Neuronal stem cell (in vitro differentiated cells): ENCODE measurements around the gene ZNF319.

ENCODE experiments used
- DNase-seq: peaks from one replicate; pipeline ENCODE4 v3.0.0-alpha.2; 2013; ENCODE audit warnings: low spot score
- H2AFZ ChIP-seq: one replicate; pipeline ENCODE4 v1.6.1; 2013; ENCODE audit warnings: mild to moderate bottlenecking, low read length, inconsistent platforms
- H2AK5ac ChIP-seq: 2 replicates; pipeline ENCODE4 v1.6.1; 2013; ENCODE audit warnings: low read depth, mild to moderate bottlenecking, inconsistent platforms, low read length, moderate library complexity, mixed read lengths
- H2BK120ac ChIP-seq: 2 replicates; pipeline ENCODE4 v1.6.1; 2013; ENCODE audit warnings: low read depth, mild to moderate bottlenecking, inconsistent platforms, low read length, moderate library complexity, mixed read lengths
- H2BK12ac ChIP-seq: one replicate; pipeline ENCODE4 v1.6.1; 2013; ENCODE audit warnings: low read length, inconsistent platforms
- H2BK15ac ChIP-seq: 2 replicates; pipeline ENCODE4 v1.6.1; 2013; ENCODE audit warnings: mild to moderate bottlenecking, low read length, inconsistent platforms, mixed read lengths
- H2BK5ac ChIP-seq: one replicate; pipeline ENCODE4 v1.6.1; 2013; ENCODE audit warnings: inconsistent platforms, mild to moderate bottlenecking, low read length, moderate library complexity
- H3K14ac ChIP-seq: one replicate; pipeline ENCODE4 v1.6.1; 2013; ENCODE audit warnings: low read length, inconsistent platforms
- H3K18ac ChIP-seq: 2 replicates; pipeline ENCODE4 v1.6.1; 2013; ENCODE audit warnings: low read length, inconsistent platforms
- H3K23ac ChIP-seq: 2 replicates; pipeline ENCODE4 v1.6.1; 2013; ENCODE audit warnings: low read depth, mild to moderate bottlenecking, mixed read lengths, low read length, inconsistent platforms; ENCODE audit not compliant: poor library complexity
- H3K27ac ChIP-seq: replicated peaks from 3 replicates; pipeline ENCODE4 v1.5.1; 2013; ENCODE audit warnings: low read length, inconsistent platforms
- H3K27me3 ChIP-seq, 3 experiments: 2 replicates each; pipeline ENCODE4 v1.6.1; 2013; ENCODE audit warnings: low read length in 3 of 3, mild to moderate bottlenecking in 2 of 3, inconsistent platforms in 1 of 3, low read depth in 1 of 3, mixed read lengths in 1 of 3, moderate library complexity in 1 of 3; ENCODE audit not compliant: control insufficient read depth in 3 of 3, insufficient read depth in 3 of 3
- H3K36me3 ChIP-seq, 2 donors: replicated peaks in 1 of 2; 2 replicates each; pipeline ENCODE4 v1.6.1; 2013; ENCODE audit warnings: low read length in 2 of 2; ENCODE audit not compliant: control insufficient read depth in 2 of 2, insufficient read depth in 2 of 2
- H3K4ac ChIP-seq: 2 replicates; pipeline ENCODE4 v1.6.1; 2013; ENCODE audit warnings: inconsistent platforms, mild to moderate bottlenecking, low read length, moderate library complexity
- H3K4me1 ChIP-seq, 2 donors: 1 replicate in 1 of 2; 2 replicates in 1 of 2; pipeline ENCODE4 v1.6.1; 2013; ENCODE audit warnings: low read length in 2 of 2, low read depth in 1 of 2; ENCODE audit not compliant: control insufficient read depth in 2 of 2, insufficient read depth in 1 of 2
- H3K4me2 ChIP-seq: one replicate; pipeline ENCODE4 v1.6.1; 2013; ENCODE audit warnings: mild to moderate bottlenecking, low read length, inconsistent platforms; ENCODE audit not compliant: insufficient read depth, poor library complexity, severe bottlenecking
- H3K4me3 ChIP-seq, 2 donors: 2 replicates each; pipeline ENCODE4 v1.5.1; 2013; ENCODE audit warnings: low read length in 2 of 2, mild to moderate bottlenecking in 2 of 2, inconsistent platforms in 1 of 2, moderate library complexity in 1 of 2
- H3K79me1 ChIP-seq: one replicate; pipeline ENCODE4 v1.6.1; 2013; ENCODE audit warnings: low read depth, mild to moderate bottlenecking, inconsistent platforms, low read length, moderate library complexity
- H3K9ac ChIP-seq: one replicate; pipeline ENCODE4 v1.6.1; 2013; ENCODE audit warnings: mild to moderate bottlenecking, low read depth, low read length, inconsistent platforms; ENCODE audit not compliant: poor library complexity
- H3K9me3 ChIP-seq, 2 donors: replicated peaks in 1 of 2; 2 replicates each; pipeline versions ENCODE3 to v1.6.1; 2013; ENCODE audit warnings: low read length in 2 of 2, mild to moderate bottlenecking in 2 of 2, inconsistent platforms in 1 of 2, low read depth in 1 of 2, mixed read lengths in 1 of 2, moderate library complexity in 1 of 2; ENCODE audit not compliant: control insufficient read depth in 2 of 2, insufficient read depth in 1 of 2
- H4K8ac ChIP-seq: one replicate; pipeline ENCODE4 v1.6.1; 2013; ENCODE audit warnings: low read depth, mild to moderate bottlenecking, inconsistent platforms, low read length, moderate library complexity
- H4K91ac ChIP-seq: one replicate; pipeline ENCODE4 v1.6.1; 2013; ENCODE audit warnings: low read length, low read depth, mild to moderate bottlenecking, inconsistent platforms; ENCODE audit not compliant: poor library complexity
- WGBS, 2 donors: extraction: QIAGEN DNeasy Blood & Tissue Kit; methylation state at CpG; one replicate each; pipeline ENCODE4 v1.1.7; 2013; ENCODE audit warnings: missing lambda C conversion rate in 2 of 2, mixed read lengths in 1 of 2; ENCODE audit not compliant: insufficient read length in 2 of 2, insufficient replicate concordance in 1 of 2; ENCODE audit errors: extremely low coverage in 2 of 2; 5-methylcytosine and 5-hydroxymethylcytosine counted together

The ZNF319 gene

GRCh38 chr16:57999366-57999970 lies 1.0 kb downstream of the ZNF319 start:
- Histone ChIP-seq H4K8ac (no peak overlapping the region), H3K79me1 (peaks cover 4% of the 10 kb centered on the region), H3K14ac (no peak overlapping the region), H3K36me3 (peaks cover 16 to 52% of the 10 kb centered on the region in 2 donors), H3K4me3 (peak overlapping the region; percentile 72 to 89), H3K9ac (peak overlapping the region; percentile 66), H2AK5ac (peak overlapping the region; percentile 5), H3K9me3 (no peaks in the 10 kb centered on the region), H2BK15ac (no peak overlapping the region), H3K27me3 (no peaks in the 10 kb centered on the region), H2AFZ (peak overlapping the region; percentile 96), H3K27ac (no peak overlapping the region), H3K4me2 (peak overlapping the region; percentile 79), H2BK12ac (no peak overlapping the region), H3K18ac (peak overlapping the region; percentile 1), H3K4me1 (peaks cover 7 to 12% of the 10 kb centered on the region in 2 donors), H3K23ac (peak overlapping the region; percentile 12), H4K91ac (no peak overlapping the region), H2BK5ac (no peak overlapping the region), H2BK120ac (no peak overlapping the region), H3K4ac (no peak overlapping the region)
- no peak for DNase-seq
- no CpG with 5 or more reads among the region's 6 CpGs for WGBS, 2 donors

GRCh38 chr16:57998992-57999365 lies 1.5 kb downstream of the ZNF319 start:
- H3K27me3 ChIP-seq = no peaks in the 10 kb centered on the region
- H2AFZ ChIP-seq = no peak overlapping the region
- WGBS, 2 donors = no CpG with 5 or more reads among the region's 3 CpGs
- H2BK12ac ChIP-seq = no peak overlapping the region
- no peak overlapping the region for H3K18ac ChIP-seq
- no peak overlapping the region for H4K8ac ChIP-seq
- H3K4ac ChIP-seq = no peak overlapping the region
- H3K4me1 ChIP-seq = peaks cover 7 to 12% of the 10 kb centered on the region in 2 donors
- H2BK15ac ChIP-seq = no peak overlapping the region
- H3K9ac ChIP-seq = no peak overlapping the region
- H3K79me1 ChIP-seq = peaks cover 4% of the 10 kb centered on the region
- peak overlapping the region; percentile 19 for H3K4me2 ChIP-seq
- H2BK120ac ChIP-seq = no peak overlapping the region
- H3K9me3 ChIP-seq = no peaks in the 10 kb centered on the region
- peaks cover 20 to 57% of the 10 kb centered on the region in 2 donors for H3K36me3 ChIP-seq
- no peak overlapping the region for H2AK5ac ChIP-seq
- peak overlapping the region in 1 of 2 donors; percentile 72 for H3K4me3 ChIP-seq
- H4K91ac ChIP-seq = no peak overlapping the region
- H3K23ac ChIP-seq = no peak overlapping the region
- no peak for DNase-seq
- no peak overlapping the region for H3K27ac ChIP-seq
- no peak overlapping the region for H2BK5ac ChIP-seq
- no peak overlapping the region for H3K14ac ChIP-seq

- no peak overlapping the region for H2BK5ac ChIP-seq
- H3K36me3 ChIP-seq = peaks cover 22 to 58% of the 10 kb centered on the region in 2 donors
- WGBS, 2 donors = no CpG with 5 or more reads among the region's 8 CpGs
- H2AK5ac ChIP-seq = no peak overlapping the region
- H3K4me3 ChIP-seq = no peak overlapping the region
- H2BK15ac ChIP-seq = no peak overlapping the region
- no peak overlapping the region for H4K91ac ChIP-seq
- no peak overlapping the region for H3K27ac ChIP-seq
- peaks cover 4% of the 10 kb centered on the region for H3K79me1 ChIP-seq
- no peak overlapping the region for H3K18ac ChIP-seq
- H2BK12ac ChIP-seq = no peak overlapping the region
- no peak overlapping the region for H3K4me2 ChIP-seq
- H3K27me3 ChIP-seq = no peaks in the 10 kb centered on the region
- no peak overlapping the region for H3K23ac ChIP-seq
- no peak for DNase-seq
- H3K9me3 ChIP-seq = no peaks in the 10 kb centered on the region
- H2AFZ ChIP-seq = no peak overlapping the region
- no peak overlapping the region for H3K4ac ChIP-seq
- H4K8ac ChIP-seq = no peak overlapping the region
- H3K9ac ChIP-seq = no peak overlapping the region
- no peak overlapping the region for H2BK120ac ChIP-seq
- H3K4me1 ChIP-seq = peaks cover 7 to 12% of the 10 kb centered on the region in 2 donors
- H3K14ac ChIP-seq = no peak overlapping the region
Observed at GRCh38 chr16:57998486-57998885, 2.0 kb downstream of the ZNF319 start.

- H3K4me3 ChIP-seq = peak overlapping the region in 1 of 2 donors; percentile 15
Observed at GRCh38 chr16:57997528-57998265, 2.8 kb downstream of the ZNF319 start.

More at GRCh38 chr16:57997528-57998265, 2.8 kb downstream of the ZNF319 start:
- Histone ChIP-seq H3K4me2 (no peak overlapping the region), H4K91ac (no peak overlapping the region), H3K27me3 (no peaks in the 10 kb centered on the region), H3K9me3 (no peaks in the 10 kb centered on the region), H3K79me1 (peaks cover 4% of the 10 kb centered on the region), H3K14ac (no peak overlapping the region), H3K18ac (no peak overlapping the region), H2BK5ac (no peak overlapping the region), H2BK120ac (no peak overlapping the region), H2BK12ac (no peak overlapping the region), H3K4me1 (peaks cover 7 to 12% of the 10 kb centered on the region in 2 donors), H3K23ac (no peak overlapping the region), H3K36me3 (peaks cover 20 to 50% of the 10 kb centered on the region in 2 donors), H3K4ac (no peak overlapping the region), H4K8ac (no peak overlapping the region), H2BK15ac (no peak overlapping the region), H3K27ac (no peak overlapping the region), H2AFZ (no peak overlapping the region), H3K9ac (no peak overlapping the region), H2AK5ac (no peak overlapping the region)
- DNase-seq = no peak
- WGBS, 2 donors = no CpG with 5 or more reads among the region's 36 CpGs
